HG03175 (cell line): ENCODE measurements around the gene SH3GL1.

ENCODE experiments used
- ATAC-seq: cut with Tn5 transposase; IDR thresholded peaks from one replicate; pipeline ENCODE4 v1.9.1; 2021; ENCODE audit warnings: mild to moderate bottlenecking, moderate library complexity; ENCODE audit not compliant: unreplicated experiment

SH3GL1 gene

DNA sequence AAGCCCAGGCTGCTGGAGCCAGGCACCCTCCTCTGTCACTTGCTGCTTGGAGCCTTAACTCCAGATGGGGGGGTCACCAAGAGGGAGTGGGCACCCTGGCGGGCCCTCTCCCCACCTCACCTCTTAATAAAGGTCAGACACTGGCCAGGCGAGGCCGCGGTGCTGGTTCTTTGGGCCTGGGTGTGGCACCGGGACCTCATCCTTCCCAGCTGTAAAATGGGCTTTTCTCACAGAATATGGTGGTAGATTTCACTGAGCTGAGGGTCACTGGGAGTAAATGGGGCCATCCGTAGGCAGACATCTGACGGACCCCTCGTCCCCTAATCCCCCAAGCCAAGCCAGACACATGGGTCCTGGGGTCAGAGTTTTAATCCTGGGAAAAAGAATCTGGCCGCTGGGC is 76.7 kb downstream of the SH3GL1 start:
- no peak for ATAC-seq

DNA sequence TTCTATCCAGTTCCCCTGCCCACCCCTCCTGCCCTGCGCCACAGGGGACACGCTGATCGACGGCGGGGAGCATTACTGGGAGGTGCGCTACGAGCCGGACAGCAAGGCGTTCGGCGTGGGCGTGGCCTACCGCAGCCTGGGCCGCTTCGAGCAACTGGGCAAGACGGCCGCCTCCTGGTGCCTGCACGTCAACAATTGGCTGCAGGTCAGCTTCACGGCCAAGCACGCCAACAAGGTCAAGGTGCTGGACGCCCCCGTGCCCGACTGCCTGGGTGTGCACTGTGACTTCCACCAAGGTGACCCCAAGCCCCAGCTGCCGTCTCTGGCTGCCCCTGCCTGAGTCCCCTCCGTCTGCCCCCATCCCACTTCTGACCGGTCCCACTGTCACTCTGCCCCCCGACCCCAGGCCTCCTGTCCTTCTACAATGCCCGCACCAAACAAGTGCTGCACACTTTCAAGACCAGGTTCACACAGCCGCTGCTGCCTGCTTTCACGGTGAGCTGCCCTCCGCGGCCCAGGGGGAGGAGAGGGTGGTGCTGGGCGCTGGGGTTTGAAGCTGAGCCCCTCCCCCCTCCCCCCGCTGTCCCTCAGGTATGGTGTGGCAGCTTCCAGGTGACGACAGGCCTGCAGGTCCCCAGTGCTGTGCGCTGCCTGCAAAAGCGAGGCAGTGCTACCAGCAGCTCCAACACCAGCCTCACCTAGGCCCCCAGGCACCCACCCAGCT is 77.2 kb downstream of the SH3GL1 start:
- ATAC-seq, result no peak

DNA sequence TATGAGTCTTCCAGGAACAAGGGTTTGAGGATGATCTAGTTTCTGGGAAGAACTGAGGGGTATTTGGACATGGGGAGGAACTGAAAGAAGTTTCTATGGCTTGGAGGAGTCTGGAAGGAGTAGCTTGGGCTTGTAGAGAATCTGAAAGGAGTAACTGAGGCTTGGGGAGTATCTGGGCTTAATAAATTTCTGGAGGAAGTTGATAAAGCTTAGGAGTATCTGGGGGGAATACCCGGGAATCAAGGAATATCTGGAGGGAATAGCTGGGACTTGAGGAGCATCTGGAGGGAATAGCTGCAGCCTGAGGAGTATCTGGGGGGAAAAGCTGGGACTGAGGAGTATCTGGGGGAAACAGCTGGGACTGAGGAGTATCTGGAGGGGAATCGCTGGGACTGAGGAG is 79.9 kb downstream of the SH3GL1 start:
- no peak for ATAC-seq

DNA sequence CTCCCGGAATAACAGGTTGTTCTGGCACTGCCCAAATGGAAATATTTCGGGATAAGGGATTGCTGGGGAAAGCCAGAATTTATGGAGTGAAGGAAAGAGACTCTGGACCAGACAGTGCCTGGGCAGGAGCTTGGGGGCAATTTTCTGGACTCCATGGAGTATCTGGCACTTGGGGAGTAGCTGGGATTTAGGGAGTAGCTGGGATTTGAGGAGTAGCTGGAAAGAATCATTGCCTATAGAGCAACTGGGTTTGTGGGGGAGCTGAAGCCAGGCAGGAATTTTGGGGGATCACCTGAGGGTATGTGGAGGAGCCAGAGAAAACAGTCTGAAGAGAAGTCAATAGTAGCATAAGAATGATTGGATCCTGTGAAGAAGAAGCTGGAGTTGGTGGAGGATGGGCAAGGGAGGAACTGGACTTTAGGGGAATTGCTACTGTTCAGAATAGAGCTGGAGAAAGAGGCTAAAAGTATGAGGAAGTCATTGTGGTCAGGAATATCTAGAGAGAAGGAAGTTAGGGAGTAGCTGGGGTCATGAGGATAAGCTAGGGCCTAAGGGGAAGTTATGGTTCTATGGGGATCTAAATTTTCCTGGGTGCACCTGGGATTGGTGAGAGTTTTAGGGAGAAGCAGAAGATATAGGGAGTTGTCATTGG is 81.2 kb downstream of the SH3GL1 start:
- ATAC-seq, result no peak

GRCh38 chr19:4318460-4318859 is 81.9 kb downstream of the SH3GL1 start:
- ATAC-seq, result no peak

GRCh38 chr19:4316956-4317355 is 83.4 kb downstream of the SH3GL1 start:
- ATAC-seq, result no peak

DNA sequence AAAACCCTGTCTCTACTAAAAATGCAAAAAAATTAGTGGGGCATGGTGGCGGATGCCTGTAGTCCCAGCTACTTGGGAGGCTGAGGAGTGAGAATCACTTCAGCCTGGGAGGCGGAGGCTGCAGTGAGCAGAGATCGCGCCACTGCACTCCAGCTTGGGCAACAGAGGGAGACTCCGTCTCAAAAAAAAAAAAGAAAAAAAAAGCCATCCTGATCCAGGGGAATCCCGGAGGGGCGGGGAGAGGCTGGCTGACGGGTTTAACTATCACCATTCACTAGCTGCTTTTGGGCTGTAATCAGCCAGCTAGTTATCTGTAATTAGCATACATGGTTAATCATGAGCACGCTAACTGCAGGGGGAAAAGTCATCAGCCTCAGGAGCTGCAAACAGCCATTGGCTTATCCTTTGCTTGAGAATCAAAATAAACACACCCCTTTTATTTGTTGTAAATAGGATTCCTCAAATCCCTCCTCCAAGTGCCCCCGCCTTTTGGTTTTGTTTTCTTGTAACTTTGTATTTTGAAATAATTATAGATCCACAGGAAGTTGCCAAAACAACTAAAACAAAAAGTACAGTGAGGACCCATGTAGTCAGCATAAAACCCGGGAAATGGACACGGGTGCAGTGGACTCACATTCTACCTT is 86.4 kb downstream of the SH3GL1 start:
- ATAC-seq, result no peak
